HEK293 (cell line): ENCODE measurements around the gene CYBRD1.

Experiments used
- CTCF ChIA-PET: fragments of 350-600 bp; formaldehyde crosslinking; extraction: SDS; loops from one replicate; lab custom pipeline; 2021; ENCODE audit warnings: antibody characterized with exemption; lab: Yijun Ruan, JAX
- POLR2A ChIA-PET: fragments of 300-600 bp; formaldehyde crosslinking; extraction: SDS; loops from one replicate; lab custom pipeline; 2020; ENCODE audit warnings: antibody characterized with exemption, inconsistent platforms; lab: Yijun Ruan, JAX
- H3K27ac ChIP-seq: fragments of 200-500 bp; sonication (Bioruptor generic); 2 replicates; pipeline ENCODE4 v1.5.1; 2014; ENCODE audit warnings: low read depth, low read length, control low read depth, inconsistent platforms; ENCODE audit errors: extremely low read depth
- H3K36me3 ChIP-seq, 2 experiments: fragments of 200-500 bp in 1 of 2; sonication (Bioruptor generic) in 1 of 2; 1 replicate in 1 of 2; 2 replicates in 1 of 2; pipeline ENCODE4 v1.5.1; 2014 to 2017; ENCODE audit warnings: inconsistent platforms in 2 of 2, low read length in 2 of 2; ENCODE audit not compliant: control insufficient read depth in 2 of 2, insufficient read depth in 1 of 2
- H3K4me1 ChIP-seq: fragments of 200-500 bp; sonication (Bioruptor generic); 2 replicates; pipeline ENCODE4 v1.5.1; 2014; ENCODE audit warnings: mild to moderate bottlenecking, low read length, inconsistent platforms; ENCODE audit not compliant: control insufficient read depth, insufficient read depth
- H3K4me3 ChIP-seq: 2 replicates; pipeline ENCODE4 v1.5.1; 2011; ENCODE audit warnings: low read depth, mild to moderate bottlenecking, control low read depth, low read length, moderate library complexity
- H3K9me3 ChIP-seq: fragments of 200-500 bp; sonication (Bioruptor generic); 2 replicates; pipeline ENCODE4 v1.5.1; 2014; ENCODE audit warnings: low read depth, low read length, inconsistent platforms; ENCODE audit not compliant: control insufficient read depth, insufficient read depth
- BCL11A ChIP-seq: fragments of 450-650 bp; formaldehyde crosslinking; IDR thresholded peaks from 2 replicates; pipeline ENCODE4 v1.5.1; 2016; ENCODE audit warnings: low read depth, missing biosample characterization, missing genetic modification characterization
- IKZF3 ChIP-seq: fragments of 450-650 bp; IDR thresholded peaks from 2 replicates; pipeline ENCODE4 v1.5.0; 2018; ENCODE audit warnings: missing biosample characterization, mild to moderate bottlenecking, missing genetic modification characterization, moderate library complexity
- OSR2 ChIP-seq: fragments of 450-650 bp; formaldehyde crosslinking; IDR thresholded peaks from 2 replicates; pipeline ENCODE4 v1.5.1; 2016; ENCODE audit warnings: missing biosample characterization, missing genetic modification characterization
- ZBTB17 ChIP-seq: fragments of 450-650 bp; formaldehyde crosslinking; IDR thresholded peaks from 2 replicates; pipeline ENCODE4 v1.5.1; 2016; ENCODE audit warnings: missing biosample characterization, missing genetic modification characterization
- ZEB2 ChIP-seq: fragments of 450-650 bp; formaldehyde crosslinking; IDR thresholded peaks from 2 replicates; pipeline ENCODE4 v1.5.1; 2016; ENCODE audit warnings: missing biosample characterization, missing genetic modification characterization
- ZFP3 ChIP-seq: fragments of 450-650 bp; formaldehyde crosslinking; IDR thresholded peaks from 2 replicates; pipeline ENCODE4 v1.5.1; 2016; ENCODE audit warnings: low read depth, missing biosample characterization, missing genetic modification characterization
- ZNF138 ChIP-seq: fragments of 450-650 bp; formaldehyde crosslinking; IDR thresholded peaks from 2 replicates; pipeline ENCODE4 v1.5.1; 2016; ENCODE audit warnings: missing biosample characterization, missing genetic modification characterization, borderline replicate concordance
- ZNF155 ChIP-seq: fragments of 450-650 bp; formaldehyde crosslinking; IDR thresholded peaks from 2 replicates; pipeline ENCODE4 v1.5.1; 2016; ENCODE audit warnings: missing biosample characterization, missing genetic modification characterization
- ZNF292 ChIP-seq: fragments of 450-650 bp; formaldehyde crosslinking; IDR thresholded peaks from 2 replicates; pipeline ENCODE4 v1.5.1; 2016; ENCODE audit warnings: low read depth, missing biosample characterization, missing genetic modification characterization, borderline replicate concordance
- ZNF341 ChIP-seq: fragments of 450-650 bp; formaldehyde crosslinking; IDR thresholded peaks from 2 replicates; pipeline ENCODE4; 2016; ENCODE audit warnings: low read depth, missing biosample characterization, missing genetic modification characterization
- ZNF366 ChIP-seq: fragments of 450-650 bp; formaldehyde crosslinking; conservative IDR thresholded peaks from 2 replicates; pipeline ENCODE4 v1.5.1; 2016; ENCODE audit warnings: missing biosample characterization, missing genetic modification characterization
- ZNF548 ChIP-seq: fragments of 450-650 bp; formaldehyde crosslinking; IDR thresholded peaks from 2 replicates; pipeline ENCODE4 v1.5.1; 2016; ENCODE audit warnings: missing biosample characterization, missing genetic modification characterization
- ZNF549 ChIP-seq: fragments of 450-650 bp; IDR thresholded peaks from 2 replicates; pipeline ENCODE4 v1.5.1; 2018; ENCODE audit warnings: missing biosample characterization, missing genetic modification characterization, mild to moderate bottlenecking, inconsistent platforms, moderate library complexity
- ZNF621 ChIP-seq: fragments of 450-650 bp; formaldehyde crosslinking; IDR thresholded peaks from 2 replicates; pipeline ENCODE4 v1.5.1; 2017; ENCODE audit warnings: missing biosample characterization, missing genetic modification characterization
- ZNF623 ChIP-seq: fragments of 450-650 bp; formaldehyde crosslinking; IDR thresholded peaks from 2 replicates; pipeline ENCODE4 v1.5.1; 2016; ENCODE audit warnings: missing biosample characterization, missing genetic modification characterization
- ZNF660 ChIP-seq: fragments of 450-650 bp; IDR thresholded peaks from 2 replicates; pipeline ENCODE4 v1.5.1; 2018; ENCODE audit warnings: missing biosample characterization, mild to moderate bottlenecking, missing genetic modification characterization
- ZNF747 ChIP-seq: fragments of 450-650 bp; formaldehyde crosslinking; IDR thresholded peaks from 2 replicates; pipeline ENCODE4 v1.5.1; 2016; ENCODE audit warnings: missing biosample characterization, missing genetic modification characterization
- ZNF791 ChIP-seq: fragments of 450-650 bp; formaldehyde crosslinking; IDR thresholded peaks from 2 replicates; pipeline ENCODE4 v1.5.1; 2016; ENCODE audit warnings: missing biosample characterization, missing genetic modification characterization
- ZSCAN23 ChIP-seq: fragments of 450-650 bp; formaldehyde crosslinking; IDR thresholded peaks from 2 replicates; pipeline ENCODE4 v1.5.1; 2016; ENCODE audit warnings: missing biosample characterization, missing genetic modification characterization
- TF ChIP-seq, protein P1 (sequence below): fragments of 450-650 bp; formaldehyde crosslinking; IDR thresholded peaks from 2 replicates; pipeline ENCODE4 v1.5.1; 2016; ENCODE audit warnings: missing biosample characterization, missing genetic modification characterization
- TF ChIP-seq, protein P2 (sequence below): fragments of 450-650 bp; formaldehyde crosslinking; IDR thresholded peaks from 2 replicates; pipeline ENCODE4 v1.5.1; 2016; ENCODE audit warnings: missing biosample characterization, missing genetic modification characterization
- TF ChIP-seq, protein P3 (sequence below): fragments of 450-650 bp; formaldehyde crosslinking; IDR thresholded peaks from 2 replicates; pipeline ENCODE4 v1.5.1; 2017; ENCODE audit warnings: missing biosample characterization, missing genetic modification characterization

The CYBRD1 gene

DNA sequence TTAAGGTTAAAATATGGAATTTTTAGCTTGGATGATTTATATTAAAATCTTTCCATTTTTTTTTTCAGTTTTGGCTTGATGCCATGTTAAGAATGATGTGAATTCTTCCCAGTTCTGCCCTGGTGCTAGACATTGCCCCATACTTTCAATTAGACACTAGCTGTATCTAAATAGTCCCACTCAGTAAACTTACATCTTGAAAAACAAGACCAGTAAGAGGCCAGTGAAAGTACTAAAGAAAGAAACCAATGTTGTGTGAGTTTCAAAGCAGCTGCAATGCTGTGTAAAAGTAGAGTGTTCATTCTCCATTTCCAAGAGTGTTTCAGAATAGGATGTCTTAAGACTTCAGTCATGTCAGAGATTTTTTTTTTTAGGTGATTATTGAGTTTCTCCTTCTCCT lies 40.0 kb upstream of the CYBRD1 start (continued):
- TF ChIP-seq ZNF791 (tag by site-specific recombination) = no peak
- no peak for TF ChIP-seq ZNF747 (tag by site-specific recombination)
- TF ChIP-seq, protein P1, sequence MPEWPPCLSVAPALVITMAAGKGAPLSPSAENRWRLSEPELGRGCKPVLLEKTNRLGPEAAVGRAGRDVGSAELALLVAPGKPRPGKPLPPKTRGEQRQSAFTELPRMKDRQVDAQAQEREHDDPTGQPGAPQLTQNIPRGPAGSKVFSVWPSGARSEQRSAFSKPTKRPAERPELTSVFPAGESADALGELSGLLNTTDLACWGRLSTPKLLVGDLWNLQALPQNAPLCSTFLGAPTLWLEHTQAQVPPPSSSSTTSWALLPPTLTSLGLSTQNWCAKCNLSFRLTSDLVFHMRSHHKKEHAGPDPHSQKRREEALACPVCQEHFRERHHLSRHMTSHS (tag by site-specific recombination) = no peak
- no peak for TF ChIP-seq OSR2 (tag by site-specific recombination)
- TF ChIP-seq, protein P2, sequence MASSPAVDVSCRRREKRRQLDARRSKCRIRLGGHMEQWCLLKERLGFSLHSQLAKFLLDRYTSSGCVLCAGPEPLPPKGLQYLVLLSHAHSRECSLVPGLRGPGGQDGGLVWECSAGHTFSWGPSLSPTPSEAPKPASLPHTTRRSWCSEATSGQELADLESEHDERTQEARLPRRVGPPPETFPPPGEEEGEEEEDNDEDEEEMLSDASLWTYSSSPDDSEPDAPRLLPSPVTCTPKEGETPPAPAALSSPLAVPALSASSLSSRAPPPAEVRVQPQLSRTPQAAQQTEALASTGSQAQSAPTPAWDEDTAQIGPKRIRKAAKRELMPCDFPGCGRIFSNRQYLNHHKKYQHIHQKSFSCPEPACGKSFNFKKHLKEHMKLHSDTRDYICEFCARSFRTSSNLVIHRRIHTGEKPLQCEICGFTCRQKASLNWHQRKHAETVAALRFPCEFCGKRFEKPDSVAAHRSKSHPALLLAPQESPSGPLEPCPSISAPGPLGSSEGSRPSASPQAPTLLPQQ = no peak

DNA sequence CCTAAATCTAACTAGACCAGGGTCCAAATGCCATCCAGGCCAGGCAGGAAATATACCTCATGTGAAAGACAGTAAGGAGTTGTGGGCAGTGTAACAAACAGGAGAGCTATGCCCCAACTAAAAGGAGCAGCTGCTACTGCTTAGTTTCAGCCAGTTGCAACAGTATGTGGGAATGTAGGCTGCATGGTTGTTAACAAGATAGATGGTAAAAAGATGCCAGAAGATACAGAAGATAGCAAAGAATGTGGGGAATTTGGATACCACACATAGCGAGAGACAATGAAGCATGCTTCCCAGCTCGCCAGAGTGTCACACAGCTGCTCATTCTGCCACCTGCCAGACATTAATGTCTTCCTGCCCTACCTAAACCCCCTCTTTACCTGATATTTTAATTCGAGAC lies 39.4 kb upstream of the CYBRD1 start:
- Histone ChIP-seq H3K4me1 (no peaks in the 10 kb centered on the region), H3K27ac (no peak overlapping the region), H3K4me3 (no peak overlapping the region), H3K9me3 (no peaks in the 10 kb centered on the region), H3K36me3 (peaks cover 0 to 42% of the 10 kb centered on the region in 2 experiments; a peak in 1 of 3 replicates)
- TF ChIP-seq ZNF138 (tag by site-specific recombination) (no peak), ZNF549 (no peak), ZNF155 (no peak)
- TF ChIP-seq, protein P3, sequence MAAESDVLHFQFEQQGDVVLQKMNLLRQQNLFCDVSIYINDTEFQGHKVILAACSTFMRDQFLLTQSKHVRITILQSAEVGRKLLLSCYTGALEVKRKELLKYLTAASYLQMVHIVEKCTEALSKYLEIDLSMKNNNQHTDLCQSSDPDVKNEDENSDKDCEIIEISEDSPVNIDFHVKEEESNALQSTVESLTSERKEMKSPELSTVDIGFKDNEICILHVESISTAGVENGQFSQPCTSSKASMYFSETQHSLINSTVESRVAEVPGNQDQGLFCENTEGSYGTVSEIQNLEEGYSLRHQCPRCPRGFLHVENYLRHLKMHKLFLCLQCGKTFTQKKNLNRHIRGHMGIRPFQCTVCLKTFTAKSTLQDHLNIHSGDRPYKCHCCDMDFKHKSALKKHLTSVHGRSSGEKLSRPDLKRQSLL (tag by site-specific recombination) = no peak
- CTCF ChIA-PET = no interaction called here
- POLR2A ChIA-PET = no interaction called here

DNA sequence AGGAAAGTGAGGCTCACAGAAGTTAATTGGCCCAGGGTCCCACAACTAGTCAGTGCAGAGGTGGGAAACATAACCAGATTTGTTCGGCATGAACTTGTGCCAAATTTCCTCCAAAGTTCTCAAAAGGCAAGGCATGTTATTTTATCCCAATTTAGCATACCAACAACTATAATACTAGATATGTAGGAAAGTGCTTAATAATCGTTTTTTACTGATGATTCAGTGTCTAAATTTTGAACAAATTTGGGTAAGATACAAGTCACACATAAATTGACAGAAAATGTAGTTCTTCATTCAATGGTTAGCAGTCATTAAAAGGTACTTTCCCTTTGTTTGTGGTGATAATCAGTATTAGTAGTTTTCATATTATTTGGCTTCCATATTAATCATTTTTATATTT lies 38.5 kb upstream of the CYBRD1 start:
- Histone ChIP-seq H3K36me3 (peaks cover 0 to 40% of the 10 kb centered on the region in 2 experiments; a peak in 1 of 3 replicates), H3K4me1 (no peaks in the 10 kb centered on the region), H3K4me3 (no peak overlapping the region), H3K9me3 (no peaks in the 10 kb centered on the region), H3K27ac (no peak overlapping the region)
- POLR2A ChIA-PET = no interaction called here
- TF ChIP-seq ZBTB17 (no peak), ZSCAN23 (tag by site-specific recombination) (no peak), BCL11A (tag by site-specific recombination) (no peak), ZFP3 (no peak), ZNF366 (tag by site-specific recombination) (no peak)
- CTCF ChIA-PET = no interaction called here

DNA sequence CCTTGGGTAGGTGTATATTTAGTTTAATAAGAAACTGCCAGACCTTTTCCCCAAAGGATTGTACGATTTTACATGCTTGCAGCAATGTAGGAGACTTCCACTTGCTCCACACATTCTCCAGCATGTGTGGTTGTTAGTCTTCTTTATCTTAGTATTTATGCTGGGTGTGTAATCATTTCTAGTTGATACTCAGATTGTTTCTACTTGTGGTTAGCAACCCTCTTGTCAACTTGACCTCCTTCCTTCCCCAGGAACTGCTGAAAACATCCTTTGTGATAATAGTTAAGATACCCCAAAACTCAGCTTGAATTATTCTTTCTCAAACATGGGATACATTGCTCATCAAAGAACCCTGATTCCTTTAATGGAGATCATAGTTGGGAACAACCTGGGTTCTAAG lies 37.2 kb upstream of the CYBRD1 start:
- ChIA-PET CTCF (interaction anchor here (0.7 to 1.9 kb wide), 2 partner anchors 45 to 778 kb away, joined by 3 to 4 read pairs; no protein-coding TSS in a partner anchor), POLR2A (no interaction called here)
- H3K4me1 ChIP-seq = no peaks in the 10 kb centered on the region
- peaks cover 0 to 32% of the 10 kb centered on the region in 2 experiments; a peak in 1 of 3 replicates for H3K36me3 ChIP-seq
- no peak for TF ChIP-seq ZNF623 (tag by site-specific recombination)
- TF ChIP-seq, protein P3 (tag by site-specific recombination) = no peak
- TF ChIP-seq ZNF621 (tag by site-specific recombination) = no peak
- TF ChIP-seq ZEB2 (tag by site-specific recombination) = no peak
- TF ChIP-seq ZNF341 (tag by site-specific recombination) = no peak
- TF ChIP-seq ZNF660 (tag by site-specific recombination) = no peak
- TF ChIP-seq ZNF548 (tag by site-specific recombination) = no peak
- no peak for TF ChIP-seq IKZF3 (tag by site-specific recombination)
- no peak for TF ChIP-seq ZNF292 (tag by site-specific recombination)
- H3K9me3 ChIP-seq = no peaks in the 10 kb centered on the region
- no peak overlapping the region for H3K27ac ChIP-seq
- no peak overlapping the region for H3K4me3 ChIP-seq
